Activated CD8-positive, alpha-beta T cell treated with anti-CD3 and anti-CD28 coated beads, Interleukin-2, amount 10 ng/mL, durations not matched to agents 7 days and 5 days (primary cell): ENCODE measurements around the gene WDR26. TPM values are rescaled to one million over a fixed set of nuclear protein-coding genes. Genes with fewer than 3 reads are reported as not detected.

ENCODE experiments used
- ATAC-seq: fragments of 150-1000 bp; cut with Tn5 transposase; one replicate; pipeline ENCODE4 v1.10.0; 2021; ENCODE audit warnings: moderate library complexity
- CTCF ChIA-PET: fragments of 350-600 bp; sonication (Branson Sonifier 250); formaldehyde crosslinking; loops from one replicate; lab custom pipeline; 2021; ENCODE audit warnings: antibody characterized with exemption; lab: Charles Lee
- POLR2A ChIA-PET: fragments of 350-600 bp; sonication (Branson Sonifier 250); formaldehyde crosslinking; loops from one replicate; lab custom pipeline; 2021; ENCODE audit warnings: antibody characterized with exemption; lab: Charles Lee
- DNase-seq: peaks from one replicate; pipeline ENCODE4 v3.0.0-alpha.2; 2020
- H3K27ac Mint-ChIP-seq: one replicate; pipeline ENCODE4 v1.8.0; 2021; ENCODE audit warnings: mild to moderate bottlenecking, mixed read lengths
- H3K27me3 Mint-ChIP-seq: one replicate; pipeline ENCODE4 v1.8.0; 2021; ENCODE audit warnings: low read depth, mixed read lengths
- H3K36me3 Mint-ChIP-seq: one replicate; pipeline ENCODE4 v1.8.0; 2021; ENCODE audit warnings: low read depth, mixed read lengths
- H3K4me1 Mint-ChIP-seq: one replicate; pipeline ENCODE4 v1.8.0; 2021; ENCODE audit warnings: low read depth, mixed read lengths
- H3K4me3 Mint-ChIP-seq: one replicate; pipeline ENCODE4 v1.8.0; 2021; ENCODE audit warnings: mild to moderate bottlenecking, mixed read lengths
- H3K9me3 Mint-ChIP-seq: one replicate; pipeline ENCODE4 v1.8.0; 2022; ENCODE audit warnings: mixed read lengths; ENCODE audit not compliant: insufficient read depth
- total RNA-seq, 2 experiments: library from RNA; stranded (reverse); gene quantifications; one replicate each; pipeline ENCODE4 v1.2.3, GENCODE V29; 2021

WDR26 gene
- total RNA-seq, 2 experiments from 2014 or later, result 63.8 to 66.2 TPM

DNA sequence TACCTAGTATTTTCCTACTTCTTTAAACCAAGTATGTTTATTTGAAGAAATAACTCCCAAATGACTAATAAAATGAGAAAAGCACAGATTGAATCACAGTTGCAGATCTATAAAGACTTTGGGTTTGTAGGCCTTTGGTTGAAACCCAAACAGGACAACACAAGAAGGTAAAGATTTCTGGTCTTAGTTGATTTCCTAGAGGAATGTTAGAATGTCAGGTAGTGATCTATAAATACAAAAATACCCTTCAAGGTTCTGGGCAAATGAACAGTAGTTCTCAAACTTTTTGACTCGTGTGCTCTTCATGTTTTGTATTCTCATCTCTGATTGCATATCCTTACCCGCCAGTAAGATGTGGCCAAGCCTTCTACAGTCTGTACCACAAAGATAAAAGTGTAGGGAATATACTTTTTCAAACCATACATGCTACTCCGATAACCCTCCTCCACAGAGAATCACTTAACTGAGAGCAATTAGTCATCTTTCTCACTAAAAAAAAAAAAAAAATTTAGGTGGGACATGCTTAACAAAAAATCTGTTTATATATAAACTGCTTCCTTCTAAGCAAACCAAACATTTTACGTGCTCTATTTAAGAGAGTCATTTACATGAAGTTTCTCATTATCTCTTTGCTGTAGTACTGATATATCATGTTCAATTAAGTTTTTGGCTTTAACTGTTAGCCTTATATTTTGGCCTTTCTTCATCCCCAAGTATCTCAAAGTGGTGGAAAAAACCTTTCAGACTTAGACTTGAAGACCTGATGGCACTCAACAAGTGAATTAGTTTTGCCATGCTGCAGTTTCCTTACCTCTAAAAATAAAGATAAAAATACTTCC, 42.0 kb downstream of the WDR26 start:
- ChIA-PET CTCF (interaction anchor here (2.1 kb wide), 1 partner anchor 10 kb away, joined by 8 read pairs; no protein-coding TSS in a partner anchor), POLR2A (no interaction called here)
- Mint-ChIP-seq H3K27me3 (no peaks in the 10 kb centered on the region), H3K36me3 (peaks cover 81% of the 10 kb centered on the region), H3K4me3 (no peak overlapping the region), H3K9me3 (no peaks in the 10 kb centered on the region), H3K4me1 (peaks cover 12% of the 10 kb centered on the region), H3K27ac (no peak overlapping the region)
- ATAC-seq (no peak), DNase-seq (no peak)

- H3K4me3 Mint-ChIP-seq, result no peak overlapping the region
- H3K4me1 Mint-ChIP-seq, result peaks cover 31% of the 10 kb centered on the region
- DNase-seq, result no peak
- CTCF ChIA-PET, result no interaction called here
- ATAC-seq, result no peak
- POLR2A ChIA-PET, result no interaction called here
- no peaks in the 10 kb centered on the region for H3K27me3 Mint-ChIP-seq
- no peak overlapping the region for H3K27ac Mint-ChIP-seq
- H3K9me3 Mint-ChIP-seq, result no peaks in the 10 kb centered on the region
- H3K36me3 Mint-ChIP-seq, result peaks cover 78% of the 10 kb centered on the region
These were observed 44.1 kb downstream of the WDR26 start for GRCh38 chr1:224390517-224390916.

DNA sequence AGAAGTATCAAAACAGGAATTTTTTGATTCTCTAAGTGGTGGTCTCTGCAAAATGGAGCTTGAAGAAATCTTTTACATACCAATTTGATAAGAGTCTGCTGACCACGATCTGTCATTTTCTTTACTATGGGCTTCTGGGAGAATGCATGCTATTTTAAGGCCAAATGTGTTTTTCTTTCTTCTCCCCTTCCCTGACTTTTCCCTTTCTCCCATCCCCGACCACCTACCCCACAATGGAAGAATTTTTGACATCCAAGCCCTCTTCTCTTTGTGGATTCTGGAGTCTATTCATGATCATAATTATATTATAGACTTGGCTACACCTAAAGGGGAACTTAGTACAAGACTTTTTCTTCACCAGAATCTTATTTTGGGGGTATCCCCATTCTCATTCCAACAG, 46.7 kb downstream of the WDR26 start:
- H3K9me3 Mint-ChIP-seq, result no peaks in the 10 kb centered on the region
- peak overlapping the region; percentile 16 for H3K27ac Mint-ChIP-seq
- ATAC-seq, result no peak
- H3K4me1 Mint-ChIP-seq, result peaks cover 38% of the 10 kb centered on the region
- H3K36me3 Mint-ChIP-seq, result peaks cover 78% of the 10 kb centered on the region
- ChIA-PET POLR2A (interaction anchor here (1.3 kb wide), 1 partner anchor 12 kb away, joined by 3 read pairs; no protein-coding TSS in a partner anchor), CTCF (interaction anchor here (1.3 to 1.7 kb wide), 4 partner anchors 46 to 535 kb away, joined by 3 to 6 read pairs (median 3); no protein-coding TSS in a partner anchor)
- H3K4me3 Mint-ChIP-seq, result no peak overlapping the region
- H3K27me3 Mint-ChIP-seq, result no peaks in the 10 kb centered on the region
- no peak for DNase-seq

DNA sequence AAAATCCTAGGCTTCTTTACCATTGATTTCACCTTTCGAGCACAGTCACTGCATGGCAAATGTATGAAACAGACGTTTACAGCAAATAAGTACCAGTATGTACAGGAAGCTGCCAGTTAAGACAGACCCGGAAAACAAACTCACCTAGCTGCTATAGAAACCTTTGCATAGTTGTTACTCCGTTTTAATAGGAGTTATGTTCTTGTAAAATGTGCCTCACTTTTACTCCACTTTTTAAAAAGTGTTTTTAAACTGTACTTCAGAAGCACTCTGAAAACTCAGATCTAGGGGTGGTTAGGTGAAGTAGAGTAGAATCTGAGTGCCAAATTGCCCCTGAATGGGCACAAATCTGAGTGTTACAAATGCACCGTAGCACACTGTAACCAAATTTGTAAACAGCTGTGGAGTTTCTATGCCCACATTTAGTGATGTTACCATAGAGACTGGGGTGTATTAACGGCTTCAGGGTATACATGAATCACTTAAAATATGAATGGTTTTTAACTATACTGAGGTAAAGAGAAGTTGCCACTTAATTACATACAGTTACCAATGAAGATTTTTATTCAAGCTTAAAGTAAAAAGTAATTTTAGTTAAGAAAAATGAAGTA, 47.2 kb downstream of the WDR26 start:
- H3K4me1 Mint-ChIP-seq, result peaks cover 40% of the 10 kb centered on the region
- H3K36me3 Mint-ChIP-seq, result peaks cover 74% of the 10 kb centered on the region
- H3K27ac Mint-ChIP-seq, result peak overlapping the region; percentile 66
- ChIA-PET POLR2A (interaction anchor here (1.1 to 1.5 kb wide), 4 partner anchors 12 to 44 kb away, joined by 3 to 4 read pairs (median 3); partner anchors contain the start of gene CNIH4), CTCF (interaction anchor here (1.0 to 1.7 kb wide), 4 partner anchors 17 to 535 kb away, joined by 3 to 6 read pairs (median 3); no protein-coding TSS in a partner anchor)
- no peak overlapping the region for H3K4me3 Mint-ChIP-seq
- ATAC-seq (peak; percentile 73), DNase-seq (no peak)
- H3K9me3 Mint-ChIP-seq, result no peaks in the 10 kb centered on the region
- H3K27me3 Mint-ChIP-seq, result no peaks in the 10 kb centered on the region

- H3K4me1 Mint-ChIP-seq, result peaks cover 72% of the 10 kb centered on the region
- H3K36me3 Mint-ChIP-seq, result peaks cover 72% of the 10 kb centered on the region
- H3K27ac Mint-ChIP-seq, result no peak overlapping the region
- ChIA-PET POLR2A (interaction anchor here (1.6 kb wide), 1 partner anchor 49 kb away, joined by 5 read pairs; no protein-coding TSS in a partner anchor), CTCF (interaction anchor here (0.9 to 1.9 kb wide), 5 partner anchors 11 to 131 kb away, joined by 3 to 8 read pairs (median 3); no protein-coding TSS in a partner anchor)
- no peak for DNase-seq
- H3K27me3 Mint-ChIP-seq, result no peaks in the 10 kb centered on the region
- no peak overlapping the region for H3K4me3 Mint-ChIP-seq
- no peak for ATAC-seq
- H3K9me3 Mint-ChIP-seq, result no peaks in the 10 kb centered on the region
These were observed 51.4 kb downstream of the WDR26 start for GRCh38 chr1:224383218-224383617.

DNA sequence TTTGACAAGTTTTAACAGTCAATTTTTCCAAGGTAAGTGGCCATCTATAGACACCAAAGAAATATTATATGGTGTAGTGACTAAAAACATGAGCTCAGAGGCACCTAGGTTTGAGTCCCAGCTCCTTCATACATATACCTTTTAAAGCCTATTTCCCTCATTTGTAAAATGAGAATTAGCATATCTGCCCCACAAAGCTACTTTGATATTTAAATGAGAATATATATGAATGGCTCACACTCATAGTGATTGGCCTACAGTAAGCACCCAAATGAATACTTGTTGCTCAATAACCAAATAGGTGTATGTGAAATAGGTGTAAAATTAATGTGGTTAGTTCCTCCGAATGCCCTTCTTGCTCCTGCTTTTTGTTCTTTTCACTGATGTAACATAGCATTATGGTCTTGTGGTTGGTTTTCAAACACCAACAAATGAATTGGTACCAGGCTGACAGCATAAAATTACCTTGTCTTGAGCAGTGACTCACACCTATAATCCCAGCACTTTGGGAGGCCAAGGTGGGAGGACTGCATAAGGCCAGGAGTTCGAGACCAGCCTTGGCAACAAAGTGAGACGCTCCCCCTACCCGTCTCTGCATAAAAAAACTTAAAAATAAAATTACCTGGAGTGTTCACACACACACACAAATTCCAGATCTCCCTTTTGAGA, 52.6 kb downstream of the WDR26 start:
- Mint-ChIP-seq H3K36me3 (peaks cover 74% of the 10 kb centered on the region), H3K4me3 (no peak overlapping the region)
- CTCF ChIA-PET, result interaction anchor here (1.0 to 1.9 kb wide), 3 partner anchors 12 to 75 kb away, joined by 3 to 8 read pairs (median 5); no protein-coding TSS in a partner anchor

DNA sequence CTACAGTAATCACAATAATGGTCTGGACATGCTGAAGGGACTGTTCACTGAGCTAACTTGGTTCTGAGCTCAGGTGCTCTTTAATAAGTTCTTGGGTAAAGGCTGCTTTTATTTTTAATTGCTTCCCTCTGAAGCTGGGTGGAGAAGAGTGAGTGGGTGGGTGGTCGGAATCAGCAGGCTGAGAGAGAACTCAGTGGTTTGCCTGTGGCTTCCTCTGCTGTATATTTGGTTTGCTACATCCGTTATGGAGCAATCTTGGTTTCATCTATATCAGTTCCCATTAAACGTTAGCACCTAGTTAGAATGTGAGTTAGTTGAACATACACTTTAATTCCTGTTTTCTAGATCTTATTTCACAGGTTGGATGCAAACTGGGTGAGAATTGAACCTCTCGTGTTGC, 54.6 kb downstream of the WDR26 start:
- Mint-ChIP-seq H3K36me3 (peaks cover 78% of the 10 kb centered on the region), H3K27me3 (no peaks in the 10 kb centered on the region), H3K4me3 (peak overlapping the region; percentile 68), H3K27ac (peak overlapping the region; percentile 87), H3K9me3 (no peaks in the 10 kb centered on the region), H3K4me1 (peaks cover 78% of the 10 kb centered on the region)
- ChIA-PET CTCF (interaction anchor here (0.7 to 4.0 kb wide), 7 partner anchors 14 to 264 kb away, joined by 3 to 13 read pairs (median 3); no protein-coding TSS in a partner anchor), POLR2A (interaction anchor here (1.8 kb wide), 1 partner anchor 22 kb away, joined by 7 read pairs; no protein-coding TSS in a partner anchor)
- peak; percentile 75 for ATAC-seq
- DNase-seq, result peak; percentile 76

More for the DNA sequence above, 52.6 kb downstream of the WDR26 start:
- H3K4me1 Mint-ChIP-seq, result peaks cover 73% of the 10 kb centered on the region
- H3K27me3 Mint-ChIP-seq, result no peaks in the 10 kb centered on the region
- POLR2A ChIA-PET, result interaction anchor here (0.6 kb wide), 1 partner anchor 137 kb away, joined by 3 read pairs; no protein-coding TSS in a partner anchor
- peak; percentile 14 for ATAC-seq
- H3K9me3 Mint-ChIP-seq, result no peaks in the 10 kb centered on the region
- H3K27ac Mint-ChIP-seq, result peak overlapping the region; percentile 79
- no peak for DNase-seq

GRCh38 chr1:224378855-224379631, 55.6 kb downstream of the WDR26 start:
- Mint-ChIP-seq H3K36me3 (peaks cover 80% of the 10 kb centered on the region), H3K27me3 (no peaks in the 10 kb centered on the region), H3K9me3 (no peaks in the 10 kb centered on the region), H3K4me3 (no peak overlapping the region), H3K4me1 (peaks cover 88% of the 10 kb centered on the region), H3K27ac (peak overlapping the region; percentile 87)
- CTCF ChIA-PET, result interaction anchor here (0.7 to 4.0 kb wide), 7 partner anchors 14 to 263 kb away, joined by 3 to 13 read pairs (median 3); no protein-coding TSS in a partner anchor
- ATAC-seq, result no peak
- no peak for DNase-seq
- POLR2A ChIA-PET, result interaction anchor here (1.8 kb wide), 1 partner anchor 21 kb away, joined by 7 read pairs; no protein-coding TSS in a partner anchor

DNA sequence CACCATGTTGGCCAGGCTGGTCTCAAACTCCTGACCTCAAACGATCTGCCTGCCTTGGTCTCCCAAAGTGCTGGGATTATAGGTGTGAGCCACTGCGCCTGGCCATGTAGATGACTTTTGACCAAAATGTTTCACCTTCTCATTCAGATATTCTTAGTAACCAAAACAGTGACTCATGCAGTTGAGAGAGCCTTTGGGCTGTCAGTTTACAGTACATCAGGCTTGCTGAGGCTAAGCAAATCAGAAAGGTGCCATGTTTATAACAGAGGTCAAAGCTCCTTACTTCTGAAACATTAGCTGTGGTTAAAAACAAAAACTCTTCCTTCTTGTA, 57.0 kb downstream of the WDR26 start:
- H3K27me3 Mint-ChIP-seq, result no peaks in the 10 kb centered on the region
- ChIA-PET POLR2A (interaction anchor here (0.5 to 0.6 kb wide), 3 partner anchors 20 to 47 kb away, joined by 3 read pairs; no protein-coding TSS in a partner anchor), CTCF (interaction anchor here (1.2 to 4.0 kb wide), 3 partner anchors 20 to 80 kb away, joined by 3 to 13 read pairs (median 5); no protein-coding TSS in a partner anchor)
- DNase-seq, result peak; percentile 50
- H3K9me3 Mint-ChIP-seq, result no peaks in the 10 kb centered on the region
- H3K4me1 Mint-ChIP-seq, result peaks cover 91% of the 10 kb centered on the region
- peak overlapping the region; percentile 40 for H3K4me3 Mint-ChIP-seq
- peaks cover 87% of the 10 kb centered on the region for H3K36me3 Mint-ChIP-seq
- peak; percentile 47 for ATAC-seq
- peak overlapping the region; percentile 88 for H3K27ac Mint-ChIP-seq

DNA sequence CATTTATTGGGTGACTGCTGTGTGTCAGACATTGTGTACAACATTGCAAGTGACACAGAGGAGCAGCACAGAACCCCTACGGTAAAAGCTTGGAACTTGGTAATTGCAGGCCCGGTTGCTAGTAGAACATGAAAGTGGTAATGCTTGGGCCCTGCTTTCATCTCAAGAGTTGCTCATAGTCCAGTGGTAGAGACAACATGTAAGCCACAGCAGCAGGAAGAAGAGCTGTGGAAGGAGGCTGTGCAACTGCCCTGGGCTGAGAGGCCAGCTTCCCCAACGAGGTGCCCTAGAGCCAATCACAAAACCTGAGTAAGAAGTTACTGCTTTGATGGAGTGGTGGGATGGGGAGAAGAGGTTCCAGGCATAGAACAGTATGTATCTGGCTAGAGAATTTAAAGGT, 59.5 kb downstream of the WDR26 start:
- H3K4me1 Mint-ChIP-seq, result peaks cover 69% of the 10 kb centered on the region
- no peaks in the 10 kb centered on the region for H3K9me3 Mint-ChIP-seq
- ATAC-seq (peak; percentile 47), DNase-seq (peak; percentile 30)
- H3K27ac Mint-ChIP-seq, result peak overlapping the region; percentile 77
- ChIA-PET POLR2A (interaction anchor here (0.6 to 1.7 kb wide), 4 partner anchors 8 to 58 kb away, joined by 3 to 8 read pairs (median 3); partner anchors contain the start of gene NVL), CTCF (interaction anchor here (0.8 to 3.7 kb wide), 5 partner anchors 8 to 259 kb away, joined by 3 to 15 read pairs (median 3); no protein-coding TSS in a partner anchor)
- peak overlapping the region; percentile 14 for H3K4me3 Mint-ChIP-seq
- H3K27me3 Mint-ChIP-seq, result no peaks in the 10 kb centered on the region
- H3K36me3 Mint-ChIP-seq, result peaks cover 85% of the 10 kb centered on the region
